Lung (tissue), 12 donors: ENCODE results near the gene LBHD2. TPM values are rescaled to one million over a fixed set of nuclear protein-coding genes. Genes with fewer than 3 reads are reported as not detected.

ENCODE experiments used
- ATAC-seq: fragments of 200-7000 bp; cut with Tn5 transposase; one replicate; pipeline ENCODE4 v1.9.1; 2020; ENCODE audit warnings: moderate number of reproducible peaks; ENCODE audit not compliant: insufficient read depth, low FRiP score
- DNase-seq, 3 donors: peaks; one replicate each; pipeline ENCODE4 v3.0.0-alpha.2; 2013 to 2017
- H3K27ac ChIP-seq, 2 donors: one replicate each; pipeline ENCODE4 v1.5.1; 2013; ENCODE audit warnings: mild to moderate bottlenecking in 2 of 2, moderate library complexity in 2 of 2, control low read depth in 1 of 2, inconsistent platforms in 1 of 2, low read depth in 1 of 2, low read length in 1 of 2
- H3K27me3 ChIP-seq, 3 donors: one replicate each; pipeline ENCODE4 v1.5.1; 2013; ENCODE audit warnings: low read length in 2 of 3; ENCODE audit not compliant: control insufficient read depth in 3 of 3, insufficient read depth in 3 of 3
- H3K36me3 ChIP-seq, 4 donors: one replicate each; pipeline ENCODE4 v1.5.1; 2013; ENCODE audit warnings: low read length in 4 of 4, mild to moderate bottlenecking in 1 of 4, moderate library complexity in 1 of 4; ENCODE audit not compliant: control insufficient read depth in 4 of 4, insufficient read depth in 4 of 4
- H3K4me1 ChIP-seq, 5 donors: one replicate each; pipeline ENCODE4 v1.5.1; 2013; ENCODE audit warnings: low read length in 5 of 5, mild to moderate bottlenecking in 2 of 5, moderate library complexity in 1 of 5; ENCODE audit not compliant: control insufficient read depth in 5 of 5, insufficient read depth in 5 of 5
- H3K4me3 ChIP-seq: one replicate; pipeline ENCODE4 v1.5.1; 2013; ENCODE audit warnings: mild to moderate bottlenecking, control low read depth, moderate library complexity
- H3K9ac ChIP-seq, 2 donors: one replicate each; pipeline ENCODE4 v1.5.1; 2013; ENCODE audit warnings: low read length in 2 of 2, control low read depth in 1 of 2; ENCODE audit not compliant: insufficient read depth in 1 of 2
- H3K9me3 ChIP-seq, 4 donors: one replicate each; pipeline ENCODE4 v1.5.1; 2013; ENCODE audit warnings: low read length in 3 of 4, mild to moderate bottlenecking in 1 of 4, moderate library complexity in 1 of 4; ENCODE audit not compliant: control insufficient read depth in 4 of 4, insufficient read depth in 3 of 4
- WGBS, 2 donors: extraction: QIAGEN DNeasy Blood & Tissue Kit; methylation state at CpG; one replicate each; pipeline ENCODE4 v1.1.7; 2013; 5-methylcytosine and 5-hydroxymethylcytosine counted together
- polyA plus RNA-seq, 2 donors: library from polyadenylated mRNA; stranded (reverse); fragments of 200-250 nt; gene quantifications; one replicate each; pipeline ENCODE4 v1.2.1, GENCODE V29; 2013
- total RNA-seq, 2 donors: library from RNA; depleted of rRNA in 1 of 2; stranded (reverse); fragments of >200 nt in 1 of 2; gene quantifications; one replicate each; pipeline ENCODE4 v1.2.1, GENCODE V29; 2014 to 2021
- TF ChIP-seq, protein P1 (sequence below): IDR thresholded peaks from 2 replicates; pipeline ENCODE4 v1.5.1; 2012; ENCODE audit warnings: mild to moderate bottlenecking; ENCODE audit errors: control extremely low read depth, extremely low read depth
- donor health status: control.
- donor health status: control.
- donor health status: Bipolar disorder and iron deficiency.
- donor health status: healthy.
- donor health status: DM: yes; HTN: yes; CAD: no.

The LBHD2 gene
- total and polyA plus RNA-seq, 4 donors = 0.08 TPM; not detected in 3

DNA sequence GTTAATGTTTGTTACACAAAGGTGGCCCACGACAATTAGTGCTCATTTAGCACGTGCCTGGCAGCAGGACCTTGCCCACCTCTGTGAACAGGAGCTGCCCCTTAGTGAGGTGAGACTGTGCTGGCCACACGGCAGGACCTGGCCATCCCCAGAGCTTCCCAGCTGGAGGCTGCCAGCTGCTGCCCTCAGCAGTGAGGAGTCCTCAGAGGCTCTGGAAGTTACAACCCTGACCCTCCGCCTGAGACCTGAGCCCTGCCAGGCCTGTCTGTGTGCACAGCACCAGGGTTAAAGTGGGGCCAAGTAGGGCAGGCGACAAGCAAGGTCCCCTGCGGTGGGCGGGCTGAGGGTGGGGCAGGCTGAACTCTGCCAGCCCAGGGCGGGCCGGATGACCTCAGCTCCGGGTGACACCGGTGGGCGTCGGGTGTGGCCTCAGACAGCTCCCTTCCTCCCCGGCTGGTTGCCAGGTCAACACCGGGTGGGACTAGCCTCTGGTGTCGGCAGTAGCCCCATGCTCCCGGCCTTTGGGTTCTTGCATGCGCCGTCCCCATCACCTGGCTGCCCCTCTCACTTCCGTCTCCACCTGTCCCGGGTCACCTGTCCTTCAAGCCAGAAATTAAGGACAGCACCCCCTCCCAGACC lies 9.2 kb upstream of the LBHD2 start:
- DNase-seq (peak in 2 of 3 donors; percentile 37 to 45), ATAC-seq (peak; percentile 28)
- Histone ChIP-seq H3K4me1 (peaks cover 0 to 14% (median 7%) of the 10 kb centered on the region in 5 donors), H3K27me3 (no peaks in the 10 kb centered on the region), H3K9me3 (no peaks in the 10 kb centered on the region), H3K4me3 (peak overlapping the region; percentile 6), H3K9ac (no peak overlapping the region), H3K27ac (peak overlapping the region; percentile 81), H3K36me3 (no peaks in the 10 kb centered on the region)
- TF ChIP-seq, protein P1, sequence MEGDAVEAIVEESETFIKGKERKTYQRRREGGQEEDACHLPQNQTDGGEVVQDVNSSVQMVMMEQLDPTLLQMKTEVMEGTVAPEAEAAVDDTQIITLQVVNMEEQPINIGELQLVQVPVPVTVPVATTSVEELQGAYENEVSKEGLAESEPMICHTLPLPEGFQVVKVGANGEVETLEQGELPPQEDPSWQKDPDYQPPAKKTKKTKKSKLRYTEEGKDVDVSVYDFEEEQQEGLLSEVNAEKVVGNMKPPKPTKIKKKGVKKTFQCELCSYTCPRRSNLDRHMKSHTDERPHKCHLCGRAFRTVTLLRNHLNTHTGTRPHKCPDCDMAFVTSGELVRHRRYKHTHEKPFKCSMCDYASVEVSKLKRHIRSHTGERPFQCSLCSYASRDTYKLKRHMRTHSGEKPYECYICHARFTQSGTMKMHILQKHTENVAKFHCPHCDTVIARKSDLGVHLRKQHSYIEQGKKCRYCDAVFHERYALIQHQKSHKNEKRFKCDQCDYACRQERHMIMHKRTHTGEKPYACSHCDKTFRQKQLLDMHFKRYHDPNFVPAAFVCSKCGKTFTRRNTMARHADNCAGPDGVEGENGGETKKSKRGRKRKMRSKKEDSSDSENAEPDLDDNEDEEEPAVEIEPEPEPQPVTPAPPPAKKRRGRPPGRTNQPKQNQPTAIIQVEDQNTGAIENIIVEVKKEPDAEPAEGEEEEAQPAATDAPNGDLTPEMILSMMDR = no peak
- WGBS, 2 donors = 15 to 29% methylated on average over 20 to 21 of the region's 21 CpGs

GRCh38 chr14:103078420-103078749 lies 5.6 kb upstream of the LBHD2 start:
- Histone ChIP-seq H3K36me3 (no peaks in the 10 kb centered on the region), H3K4me1 (peaks cover 0 to 9% (median 7%) of the 10 kb centered on the region in 5 donors), H3K4me3 (no peak overlapping the region), H3K27ac (no peak overlapping the region), H3K9me3 (peaks cover 0 to 2% (median 0%) of the 10 kb centered on the region in 4 donors), H3K9ac (no peak overlapping the region), H3K27me3 (peaks cover 0 to 20% (median 9%) of the 10 kb centered on the region in 3 donors)
- DNase-seq (peak; percentile 82 to 88 (median 84)), ATAC-seq (peak; percentile 48)
- TF ChIP-seq, protein P1 = peak; percentile 78
- WGBS, 2 donors = 10 to 13% methylated on average over 8 to 9 of the region's 9 CpGs

GRCh38 chr14:103078860-103079587 lies 5.0 kb upstream of the LBHD2 start:
- 79 to 91% methylated on average over 11 of the region's 11 CpGs for WGBS, 2 donors
- ATAC-seq = no peak
- Histone ChIP-seq H3K36me3 (no peaks in the 10 kb centered on the region), H3K27me3 (peaks cover 0 to 20% (median 9%) of the 10 kb centered on the region in 3 donors), H3K9ac (no peak overlapping the region), H3K9me3 (peaks cover 0 to 2% (median 0%) of the 10 kb centered on the region in 4 donors), H3K4me3 (no peak overlapping the region), H3K27ac (no peak overlapping the region), H3K4me1 (peaks cover 0 to 8% (median 7%) of the 10 kb centered on the region in 5 donors)
- DNase-seq = no peak
- TF ChIP-seq, protein P1 = no peak
